ENCODE data around the gene KDM5B.

DNA sequence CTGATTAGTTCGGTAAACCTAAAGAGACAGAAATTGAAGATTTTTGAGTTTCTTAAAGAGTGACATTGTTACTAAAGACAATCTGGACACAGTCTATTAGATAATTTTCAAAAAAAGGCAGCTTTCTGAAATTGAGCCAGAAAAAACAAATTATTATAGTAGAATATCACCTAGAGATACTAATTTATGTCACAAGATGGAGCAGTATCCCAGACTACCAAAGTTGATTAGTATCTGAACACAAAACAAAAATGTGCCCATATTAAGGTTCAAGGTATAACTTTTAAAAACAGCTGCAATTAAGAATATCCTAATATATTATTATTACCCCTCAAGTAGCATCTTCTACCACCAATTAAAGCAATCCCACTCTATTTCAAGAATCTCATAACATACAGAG is 57.5 kb downstream of the KDM5B start:
- TF ChIP-seq SP1 (IDR thresholded peaks at IDR 0.05) (no peak), L3MBTL2 (conservative IDR thresholded peaks at IDR 0.05) (no peak), TARDBP (IDR thresholded peaks at IDR 0.05) (no peak), NFRKB (IDR thresholded peaks at IDR 0.05) (no peak), BHLHE40 (IDR thresholded peaks at IDR 0.05; ENCODE audit: borderline replicate concordance) (no peak), FOXK2 (IDR thresholded peaks at IDR 0.05) (no peak), ZNF384 (IDR thresholded peaks at IDR 0.05) (no peak), ARNT (IDR thresholded peaks at IDR 0.05) (no peak), HDGF (IDR thresholded peaks at IDR 0.05; ENCODE audit: borderline replicate concordance) (no peak), SUZ12 (IDR thresholded peaks at IDR 0.05) (no peak)
- TF ChIP-seq, protein P1, sequence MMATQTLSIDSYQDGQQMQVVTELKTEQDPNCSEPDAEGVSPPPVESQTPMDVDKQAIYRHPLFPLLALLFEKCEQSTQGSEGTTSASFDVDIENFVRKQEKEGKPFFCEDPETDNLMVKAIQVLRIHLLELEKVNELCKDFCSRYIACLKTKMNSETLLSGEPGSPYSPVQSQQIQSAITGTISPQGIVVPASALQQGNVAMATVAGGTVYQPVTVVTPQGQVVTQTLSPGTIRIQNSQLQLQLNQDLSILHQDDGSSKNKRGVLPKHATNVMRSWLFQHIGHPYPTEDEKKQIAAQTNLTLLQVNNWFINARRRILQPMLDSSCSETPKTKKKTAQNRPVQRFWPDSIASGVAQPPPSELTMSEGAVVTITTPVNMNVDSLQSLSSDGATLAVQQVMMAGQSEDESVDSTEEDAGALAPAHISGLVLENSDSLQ (IDR thresholded peaks at IDR 0.05), result no peak

Data from HEK293T (cell line).